Thyroid gland (tissue), 4 donors: ENCODE measurements around the gene KTN1. TPM values are rescaled to one million over a fixed set of nuclear protein-coding genes. Genes with fewer than 3 reads are reported as not detected.

Experiments
- DNase-seq, 2 donors: peaks; one replicate each; pipeline ENCODE4 v3.0.0-alpha.2; 2019
- H3K27ac ChIP-seq, 3 donors: fragments of 200-600 bp; sonication (generic); 1 replicate in 2 of 3; 2 replicates in 1 of 3; pipeline ENCODE4 v1.5.1; 2016 to 2019; ENCODE audit warnings: mild to moderate bottlenecking in 1 of 3, moderate library complexity in 1 of 3
- H3K27me3 ChIP-seq: fragments of 200-600 bp; sonication (generic); one replicate; pipeline ENCODE4 v1.5.1; 2019
- H3K36me3 ChIP-seq, 2 donors: fragments of 200-600 bp; sonication (generic); one replicate each; pipeline ENCODE4 v1.5.1; 2016 to 2019
- H3K4me1 ChIP-seq, 2 donors: fragments of 200-600 bp; sonication (generic); one replicate each; pipeline ENCODE4 v1.5.1; 2017 to 2019
- H3K4me3 ChIP-seq, 3 donors: fragments of 200-600 bp; sonication (generic); replicated peaks in 1 of 3; 1 replicate in 2 of 3; 2 replicates in 1 of 3; pipeline ENCODE4 v1.5.1; 2016; ENCODE audit warnings: mild to moderate bottlenecking in 1 of 3
- H3K9me3 ChIP-seq: fragments of 200-600 bp; sonication (generic); one replicate; pipeline ENCODE4 v1.5.1; 2017
- CTCF ChIP-seq, 6 experiments: fragments of 200-600 bp in 3 of 6; fragments of 450-650 bp in 3 of 6; sonication (generic) in 3 of 6; IDR thresholded peaks; one replicate each; pipeline ENCODE4 v1.5.1; 2016 to 2019; ENCODE audit warnings: antibody characterized with exemption in 6 of 6, mild to moderate bottlenecking in 2 of 6, inconsistent platforms in 1 of 6, moderate library complexity in 1 of 6
- POLR2A ChIP-seq, 2 donors: fragments of 450-650 bp; IDR thresholded peaks; one replicate each; pipeline ENCODE4 v1.6.1; 2017; ENCODE audit warnings: antibody characterized with exemption in 2 of 2, mild to moderate bottlenecking in 2 of 2, moderate library complexity in 1 of 2
- WGBS, 2 donors: methylation state at CpG; one replicate each; pipeline ENCODE4 v1.1.5; 2017; 5-methylcytosine and 5-hydroxymethylcytosine counted together
- intact Hi-C: fragments of 100-400 bp; cut with DNase I; formaldehyde crosslinking; loops from one replicate; pipeline ENCODE4 v1.15.1; 2023
- total RNA-seq, 4 donors: library from RNA; depleted of rRNA; stranded (reverse); fragments of >200 nt; gene quantifications; one replicate each; pipeline ENCODE4 v1.2.3, GENCODE V29; 2016

The KTN1 gene
- total RNA-seq, 4 donors from 2014 or later = 164 to 222 (median 195) TPM

- no peak overlapping the region for H3K4me3 ChIP-seq
- no peaks in the 10 kb centered on the region for H3K36me3 ChIP-seq
- DNase-seq = no peak
- no peaks in the 10 kb centered on the region for H3K27me3 ChIP-seq
- intact Hi-C loops = no loop called here
- TF ChIP-seq POLR2A (IDR thresholded peaks at IDR 0.05) (no peak), CTCF (IDR thresholded peaks at IDR 0.05) (no peak)
- 84 to 86% methylated on average over 2 of the region's 2 CpGs for WGBS, 2 donors
- no peak overlapping the region for H3K27ac ChIP-seq
- H3K9me3 ChIP-seq = no peaks in the 10 kb centered on the region
- H3K4me1 ChIP-seq = no peaks in the 10 kb centered on the region
Measured at GRCh38 chr14:55535516-55536203, 44.3 kb upstream of the KTN1 start.

GRCh38 chr14:55536204-55536708, 43.8 kb upstream of the KTN1 start:
- DNase-seq = no peak
- Histone ChIP-seq H3K4me3 (no peak overlapping the region), H3K9me3 (no peaks in the 10 kb centered on the region), H3K36me3 (no peaks in the 10 kb centered on the region), H3K4me1 (no peaks in the 10 kb centered on the region), H3K27me3 (no peaks in the 10 kb centered on the region), H3K27ac (no peak overlapping the region)
- intact Hi-C loops = no loop called here
- TF ChIP-seq POLR2A (IDR thresholded peaks at IDR 0.05) = no peak
- TF ChIP-seq CTCF (IDR thresholded peaks at IDR 0.05) = no peak

- intact Hi-C loops = no loop called here
- no peak overlapping the region for H3K4me3 ChIP-seq
- no peaks in the 10 kb centered on the region for H3K36me3 ChIP-seq
- H3K27me3 ChIP-seq = no peaks in the 10 kb centered on the region
- H3K4me1 ChIP-seq = no peaks in the 10 kb centered on the region
- no peak for TF ChIP-seq CTCF (IDR thresholded peaks at IDR 0.05)
- no peak for TF ChIP-seq POLR2A (IDR thresholded peaks at IDR 0.05)
- H3K9me3 ChIP-seq = no peaks in the 10 kb centered on the region
- no peak overlapping the region for H3K27ac ChIP-seq
- no peak for DNase-seq
Measured at GRCh38 chr14:55537782-55538181, 42.2 kb upstream of the KTN1 start.

- Histone ChIP-seq H3K36me3 (no peaks in the 10 kb centered on the region), H3K4me1 (no peaks in the 10 kb centered on the region), H3K27me3 (no peaks in the 10 kb centered on the region), H3K27ac (no peak overlapping the region), H3K9me3 (no peaks in the 10 kb centered on the region), H3K4me3 (no peak overlapping the region)
- no peak for DNase-seq
- TF ChIP-seq POLR2A (IDR thresholded peaks at IDR 0.05) = no peak
- intact Hi-C loops = no loop called here
- 90% methylated on average over 2 of the region's 2 CpGs for WGBS, 2 donors
Measured at GRCh38 chr14:55539975-55540374, 40.0 kb upstream of the KTN1 start.

- H3K9me3 ChIP-seq = no peaks in the 10 kb centered on the region
- no peak overlapping the region for H3K4me3 ChIP-seq
- H3K27me3 ChIP-seq = no peaks in the 10 kb centered on the region
- intact Hi-C loops = no loop called here
- no peak overlapping the region for H3K27ac ChIP-seq
- 91 to 96% methylated on average over 5 of the region's 5 CpGs for WGBS, 2 donors
- no peaks in the 10 kb centered on the region for H3K4me1 ChIP-seq
- H3K36me3 ChIP-seq = no peaks in the 10 kb centered on the region
- DNase-seq = no peak
- TF ChIP-seq CTCF (IDR thresholded peaks at IDR 0.05) (no peak), POLR2A (IDR thresholded peaks at IDR 0.05) (no peak)
Measured at GRCh38 chr14:55540847-55541773, 38.9 kb upstream of the KTN1 start.
